Prostate gland (tissue), 2 donors: ENCODE data around the gene RAB11B. TPM values are rescaled to one million over a fixed set of nuclear protein-coding genes. Genes with fewer than 3 reads are reported as not detected.

ENCODE experiments used
- DNase-seq: peaks from one replicate; pipeline ENCODE4 v3.0.0-alpha.2; 2019; ENCODE audit warnings: low spot score
- H3K27ac ChIP-seq, 2 donors: fragments of 200-600 bp; sonication (generic); 2 replicates each; pipeline ENCODE4 v1.5.1; 2017 to 2019
- H3K27me3 ChIP-seq: fragments of 200-600 bp; sonication (generic); replicated peaks from 2 replicates; pipeline ENCODE4 v1.5.1; 2019; ENCODE audit not compliant: insufficient read depth
- H3K36me3 ChIP-seq, 2 donors: fragments of 200-600 bp; sonication (generic); 1 replicate in 1 of 2; 2 replicates in 1 of 2; pipeline versions ENCODE4 v1.5.1 to v1.8.1; 2017 to 2019
- H3K4me1 ChIP-seq: fragments of 200-600 bp; sonication (generic); replicated peaks from 2 replicates; pipeline ENCODE4 v1.5.1; 2019
- H3K4me3 ChIP-seq, 2 donors: fragments of 200-600 bp; sonication (generic); 2 replicates each; pipeline ENCODE4 v1.5.1; 2017 to 2019
- H3K9me3 ChIP-seq: fragments of 200-600 bp; sonication (generic); 2 replicates; pipeline ENCODE4 v1.5.1; 2017
- CTCF ChIP-seq, 4 experiments: fragments of 200-600 bp in 2 of 4; fragments of 450-650 bp in 2 of 4; sonication (generic) in 2 of 4; IDR thresholded peaks; 1 replicate in 3 of 4; 2 replicates in 1 of 4; pipeline ENCODE4 v1.5.1; 2016 to 2019; ENCODE audit warnings: antibody characterized with exemption in 4 of 4, mild to moderate bottlenecking in 2 of 4, moderate library complexity in 2 of 4
- POLR2A ChIP-seq: fragments of 450-650 bp; IDR thresholded peaks from one replicate; pipeline ENCODE4 v1.6.1; 2016; ENCODE audit warnings: antibody characterized with exemption, mild to moderate bottlenecking
- POLR2AphosphoS5 ChIP-seq: sonication (generic); formaldehyde crosslinking; IDR thresholded peaks from one replicate; pipeline ENCODE4 v1.6.1; 2017; ENCODE audit warnings: antibody characterized with exemption
- WGBS: methylation state at CpG from one replicate; pipeline ENCODE4 v1.1.5; 2018; 5-methylcytosine and 5-hydroxymethylcytosine counted together
- intact Hi-C: fragments of 100-400 bp; cut with DNase I; formaldehyde crosslinking; loops from one replicate; pipeline ENCODE4 v1.14.2; 2022
- microRNA-seq: library from miRNA; unstranded; fragments of <30 nt; microRNA quantifications from one replicate; pipeline ENCODE4, GENCODE V29; 2016
- small RNA-seq, 2 donors: library from RNA; depleted of rRNA; stranded (forward); fragments of <200 nt; gene quantifications; one replicate each; pipeline ENCODE3, GENCODE V24; 2016
- total RNA-seq, 2 donors: library from RNA; depleted of rRNA; stranded (reverse); fragments of >200 nt; gene quantifications; one replicate each; pipeline ENCODE4 v1.1.0, GENCODE V29; 2016

RAB11B gene
- total RNA-seq, 2 donors from 2014 or later, result 60.7 to 103 TPM

- H3K4me1 ChIP-seq, result peaks cover 44% of the 10 kb centered on the region
- no peak overlapping the region for H3K27ac ChIP-seq
Measured at GRCh38 chr19:8451885-8452284, 61.7 kb downstream of the RAB11B start.

DNA sequence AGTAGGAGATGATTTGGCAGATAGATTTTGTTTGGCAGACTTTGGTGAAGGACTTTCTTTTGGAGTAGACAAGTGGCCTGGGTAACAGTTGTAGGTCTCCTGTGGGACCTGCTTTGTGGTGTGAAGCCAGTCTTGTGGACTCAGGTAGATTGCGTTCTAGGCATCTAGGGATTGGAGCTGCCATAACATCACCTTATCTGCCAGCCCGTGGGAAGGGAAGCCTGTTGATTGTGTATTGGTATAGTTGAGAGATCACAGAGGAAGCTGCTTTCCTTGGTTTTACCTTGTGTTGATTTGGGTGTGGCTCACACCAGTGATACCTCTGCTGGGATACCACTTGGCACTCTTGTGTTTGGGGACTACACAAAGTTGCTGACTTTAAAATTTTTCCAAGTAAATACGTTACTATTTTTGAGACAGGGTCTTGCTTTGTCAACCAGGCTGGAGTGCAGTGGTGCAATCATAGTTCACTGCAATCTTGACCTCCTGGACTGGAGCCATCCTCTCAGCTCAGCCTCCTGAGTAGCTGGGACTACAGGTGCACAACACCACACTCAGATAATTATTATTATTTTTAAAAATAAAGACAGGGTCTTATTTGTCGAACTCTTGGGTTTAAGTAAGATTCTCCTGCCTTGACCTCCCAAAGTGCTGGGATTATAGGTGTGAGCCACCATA, 62.4 kb downstream of the RAB11B start:
- Histone ChIP-seq H3K4me1 (peaks cover 40% of the 10 kb centered on the region), H3K36me3 (no peaks in the 10 kb centered on the region), H3K27me3 (no peaks in the 10 kb centered on the region), H3K9me3 (no peaks in the 10 kb centered on the region), H3K4me3 (no peak overlapping the region), H3K27ac (no peak overlapping the region)
- TF ChIP-seq POLR2AphosphoS5, result no peak
- no peak for TF ChIP-seq POLR2A
- TF ChIP-seq CTCF (IDR thresholded peaks at IDR 0.05), result no peak
- intact Hi-C loops, result no loop called here
- no peak for DNase-seq
- 65% methylated on average over 4 of the region's 4 CpGs for WGBS

More at GRCh38 chr19:8451885-8452284, 61.7 kb downstream of the RAB11B start:
- TF ChIP-seq POLR2AphosphoS5 (no peak), POLR2A (no peak), CTCF (IDR thresholded peaks at IDR 0.05) (no peak)
- H3K9me3 ChIP-seq, result no peaks in the 10 kb centered on the region
- 46% methylated on average over 3 of the region's 3 CpGs for WGBS
- DNase-seq, result no peak
- H3K4me3 ChIP-seq, result no peak overlapping the region
- H3K27me3 ChIP-seq, result no peaks in the 10 kb centered on the region
- H3K36me3 ChIP-seq, result no peaks in the 10 kb centered on the region
- intact Hi-C loops, result no loop called here

GRCh38 chr19:8453616-8454015, 63.5 kb downstream of the RAB11B start:
- no peak overlapping the region for H3K4me3 ChIP-seq
- no peak for TF ChIP-seq POLR2A
- no peak for TF ChIP-seq POLR2AphosphoS5
- no peak for TF ChIP-seq CTCF (IDR thresholded peaks at IDR 0.05)
- no peaks in the 10 kb centered on the region for H3K9me3 ChIP-seq
- H3K27ac ChIP-seq, result no peak overlapping the region
- no peaks in the 10 kb centered on the region for H3K36me3 ChIP-seq
- H3K4me1 ChIP-seq, result peaks cover 44% of the 10 kb centered on the region
- DNase-seq, result no peak
- H3K27me3 ChIP-seq, result no peaks in the 10 kb centered on the region
- intact Hi-C loops, result no loop called here
- 64% methylated on average over 6 of the region's 6 CpGs for whole genome bisulfite sequencing

Small RNAs within 50 kb of the gene (microRNA-seq; reads per million reads assigned to microRNA genes)
- 2.0 reads per million, percentile 28 among the genes with 10 or more reads in this experiment for gene MIR4999

Small RNAs within 50 kb of the gene (small RNA-seq; reads per million reads assigned to genes)
- 0 to 0.37 reads per million in 2 donors for gene MIR4999

Other genes with a start within 250 kb of the RAB11B start
- 1 to 10 TPM; 3.1 to 5.2 TPM for gene FBN3, start 240.8 kb upstream of the RAB11B start, total RNA-seq
- gene CERS4, start 181.0 kb upstream of the RAB11B start, total RNA-seq, result 100 to 1,000 TPM; 170 to 176 TPM
- gene CD320, start 82.0 kb upstream of the RAB11B start, total RNA-seq, result 10 to 100 TPM; 50.8 to 91.4 TPM
- gene NDUFA7, start 69.0 kb upstream of the RAB11B start, total RNA-seq, result 10 to 100 TPM; 39.6 to 52.6 TPM
- gene RPS28, start 68.9 kb upstream of the RAB11B start, total RNA-seq, result 100 to 1,000 TPM; 488 to 498 TPM
- 10 to 100 TPM; 15.4 to 23.8 TPM for gene KANK3, start 47.1 kb upstream of the RAB11B start, total RNA-seq
- 10 to 100 TPM; 25.7 to 26.4 TPM for gene ANGPTL4, start 26.2 kb upstream of the RAB11B start, total RNA-seq
- gene MARCHF2, start 22.9 kb downstream of the RAB11B start, total RNA-seq, result 100 to 1,000 TPM; 119 to 163 TPM
- 100 to 1,000 TPM; 111 to 147 TPM for gene HNRNPM, start 54.6 kb downstream of the RAB11B start, total RNA-seq
- 1 to 10 TPM; 2.4 to 5.3 TPM for gene PRAM1, start 112.3 kb downstream of the RAB11B start, total RNA-seq
- 10 to 100 TPM; 24.4 to 59.5 TPM for gene ZNF414, start 123.8 kb downstream of the RAB11B start, total RNA-seq
- gene MYO1F, start 187.1 kb downstream of the RAB11B start, total RNA-seq, result 1 to 10 TPM; 6.1 to 9.4 TPM
- 10 to 100 TPM in 1 of 2 donors, 1 to 10 TPM in 1; 9.7 to 48.1 TPM for gene ADAMTS10, start 220.4 kb downstream of the RAB11B start, total RNA-seq
- gene NFILZ, start 240.3 kb downstream of the RAB11B start, total RNA-seq, result not detected